ENCODE results near the gene TAF9B.
"Not testable (repeated sequence)": the region's sequence is repeated elsewhere in the genome, so short reads cannot be mapped to it uniquely, and the experiment has no call there.

TAF9B gene

DNA sequence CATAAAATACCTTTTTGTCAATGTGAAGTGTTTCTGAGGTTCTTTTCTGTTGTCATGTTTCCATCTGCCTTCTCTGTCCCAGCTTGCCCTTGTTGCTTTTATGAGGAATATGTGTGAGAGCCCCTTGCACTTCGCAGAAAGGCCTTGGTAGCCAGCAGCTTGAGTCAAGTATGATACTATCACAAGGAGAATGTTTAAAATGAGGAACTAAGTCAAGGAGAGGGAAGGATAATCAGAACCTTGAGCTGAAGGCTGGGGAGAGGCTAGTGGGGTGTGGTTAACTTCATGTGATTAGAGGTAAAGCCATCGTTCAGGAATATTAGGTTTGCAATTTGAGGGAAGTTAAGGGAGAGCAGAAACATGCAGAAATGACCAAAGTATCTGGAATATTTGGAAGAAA, 22.7 kb downstream of the TAF9B start:
- DNase-seq (ENCODE audit: low read depth in 1 of 2, low spot score in 1 of 2), result no peak

DNA sequence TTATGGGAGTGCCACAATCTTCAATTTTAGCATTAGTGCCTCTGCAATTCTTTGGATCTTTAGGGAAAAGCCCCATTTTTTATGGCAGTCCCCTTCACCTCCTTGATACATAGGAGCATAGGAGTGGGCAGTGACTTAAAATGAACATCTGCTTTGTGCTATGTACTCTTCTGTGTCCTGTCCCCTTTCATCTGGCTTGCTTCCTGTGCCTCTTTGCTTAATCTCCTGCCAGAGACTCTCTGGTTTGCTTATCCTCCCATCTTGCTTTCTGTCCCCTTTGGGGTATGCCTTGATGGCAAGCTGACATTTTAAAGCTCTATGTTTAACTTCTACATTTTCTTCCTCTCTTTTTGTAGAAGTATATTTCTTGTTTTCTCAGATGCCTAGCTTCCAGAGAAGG, 23.1 kb downstream of the TAF9B start:
- no peak for DNase-seq (ENCODE audit: low read depth in 1 of 2, low spot score in 1 of 2)

DNA sequence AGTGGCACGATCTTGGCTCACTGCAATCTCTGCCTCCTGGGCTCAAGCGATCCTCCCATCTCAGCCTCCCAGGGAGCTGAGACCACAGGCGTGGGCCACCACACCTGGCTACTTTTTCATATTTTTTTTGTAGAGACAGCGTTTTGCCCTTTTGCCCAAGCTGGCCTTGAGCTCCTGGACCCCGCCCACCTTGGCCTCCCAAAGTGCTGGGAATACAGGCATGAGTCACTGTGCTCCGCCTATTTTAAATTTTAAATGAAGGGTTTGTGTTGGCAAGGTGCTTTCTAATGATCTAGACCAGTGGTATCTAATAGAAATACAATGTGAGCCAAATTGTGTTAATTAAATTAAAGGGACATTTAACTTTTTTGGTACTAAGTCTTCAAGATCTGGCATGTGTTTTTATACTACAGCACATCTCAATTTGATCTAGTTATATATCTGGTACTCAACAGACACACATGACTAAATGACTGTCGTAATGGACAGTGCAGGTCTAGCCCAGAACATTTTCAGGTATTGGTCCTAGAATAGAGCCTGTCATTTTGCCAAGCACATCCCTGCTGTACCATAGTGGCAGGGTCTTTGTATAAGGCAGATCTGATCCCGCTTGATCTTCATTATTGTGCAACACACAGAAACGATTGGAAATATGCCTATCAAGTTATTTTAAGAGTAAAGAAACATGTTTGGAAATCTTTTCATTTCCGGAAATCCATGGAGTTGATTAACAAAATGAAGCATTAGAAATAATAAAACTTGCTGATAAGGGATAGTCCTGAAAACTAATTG, 28.1 kb downstream of the TAF9B start:
- no peak for DNase-seq (ENCODE audit: low read depth in 1 of 2, low spot score in 1 of 2)

DNA sequence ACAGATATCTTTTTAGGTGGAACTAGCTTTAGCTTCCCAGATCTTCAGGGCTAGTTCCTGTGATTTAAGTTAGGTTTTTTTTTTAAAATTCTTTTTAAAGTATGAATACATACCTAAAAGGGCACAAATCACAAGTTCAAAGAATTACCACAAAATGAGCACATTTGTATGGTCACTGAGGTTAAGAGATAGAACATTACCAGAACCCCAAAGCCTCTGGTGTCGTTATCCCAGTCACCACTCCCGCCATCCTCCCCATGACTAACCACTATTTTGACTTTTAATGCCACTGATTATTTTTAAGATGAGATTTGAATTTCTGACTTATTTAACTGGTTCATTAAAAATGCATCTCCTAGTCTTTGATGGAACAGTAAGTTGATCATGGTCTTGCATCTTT, 30.0 kb downstream of the TAF9B start:
- no peak for DNase-seq (ENCODE audit: low read depth in 1 of 2, low spot score in 1 of 2)

DNA sequence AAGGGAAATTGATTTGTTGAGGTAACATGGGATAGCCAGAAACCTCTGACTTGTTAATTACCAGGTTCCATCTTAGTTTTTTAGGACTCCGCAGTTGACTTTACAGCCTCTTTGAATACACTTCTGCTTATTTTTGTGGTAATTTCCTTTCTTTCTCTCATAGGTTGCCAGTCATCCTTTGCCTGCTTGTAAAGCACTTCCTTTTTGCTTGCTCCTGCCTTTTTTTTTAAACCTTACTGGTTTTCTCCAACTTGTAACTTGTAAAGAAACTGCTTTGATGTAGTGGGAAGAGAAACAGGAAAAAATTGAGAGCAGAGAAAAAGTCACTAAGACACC, 32.8 kb downstream of the TAF9B start:
- DNase-seq (ENCODE audit: low read depth in 1 of 2, low spot score in 1 of 2), result no peak

DNA sequence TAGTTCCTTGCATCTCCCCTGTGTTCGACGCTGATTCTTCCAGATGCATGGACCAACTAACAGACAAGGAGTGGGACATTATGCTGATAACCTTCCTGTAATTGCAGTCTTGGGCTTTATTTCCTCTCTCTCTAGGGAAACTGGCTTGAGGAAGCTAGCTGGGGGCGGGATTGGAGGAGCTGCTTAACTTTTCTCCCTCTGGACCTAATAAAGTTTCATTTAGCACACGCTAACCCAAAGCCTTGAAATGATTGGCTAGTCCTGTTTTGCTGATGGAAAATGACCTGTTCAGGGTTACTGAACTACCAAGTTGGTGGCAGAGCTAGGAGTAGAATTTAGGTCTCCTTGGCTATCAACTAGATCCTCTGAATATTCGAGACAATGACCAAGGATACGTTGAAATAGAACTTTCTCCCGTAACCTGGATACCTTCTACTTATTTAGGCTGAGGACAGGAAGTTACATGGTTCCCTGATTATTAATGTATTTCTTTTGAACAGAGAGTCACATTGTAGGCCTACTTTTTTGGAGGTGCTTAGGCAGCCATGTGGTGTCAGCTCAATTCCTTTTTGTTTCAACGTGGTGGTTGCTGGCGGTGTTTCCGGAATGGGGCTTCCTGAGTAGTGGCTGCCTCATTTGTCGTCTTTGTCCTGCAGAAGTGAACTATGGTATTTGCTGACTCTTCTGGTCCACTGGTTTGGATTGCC, 33.4 kb downstream of the TAF9B start:
- DNase-seq (ENCODE audit: low read depth in 1 of 2, low spot score in 1 of 2), result peak in 1 of 2 donors; percentile 5

DNA sequence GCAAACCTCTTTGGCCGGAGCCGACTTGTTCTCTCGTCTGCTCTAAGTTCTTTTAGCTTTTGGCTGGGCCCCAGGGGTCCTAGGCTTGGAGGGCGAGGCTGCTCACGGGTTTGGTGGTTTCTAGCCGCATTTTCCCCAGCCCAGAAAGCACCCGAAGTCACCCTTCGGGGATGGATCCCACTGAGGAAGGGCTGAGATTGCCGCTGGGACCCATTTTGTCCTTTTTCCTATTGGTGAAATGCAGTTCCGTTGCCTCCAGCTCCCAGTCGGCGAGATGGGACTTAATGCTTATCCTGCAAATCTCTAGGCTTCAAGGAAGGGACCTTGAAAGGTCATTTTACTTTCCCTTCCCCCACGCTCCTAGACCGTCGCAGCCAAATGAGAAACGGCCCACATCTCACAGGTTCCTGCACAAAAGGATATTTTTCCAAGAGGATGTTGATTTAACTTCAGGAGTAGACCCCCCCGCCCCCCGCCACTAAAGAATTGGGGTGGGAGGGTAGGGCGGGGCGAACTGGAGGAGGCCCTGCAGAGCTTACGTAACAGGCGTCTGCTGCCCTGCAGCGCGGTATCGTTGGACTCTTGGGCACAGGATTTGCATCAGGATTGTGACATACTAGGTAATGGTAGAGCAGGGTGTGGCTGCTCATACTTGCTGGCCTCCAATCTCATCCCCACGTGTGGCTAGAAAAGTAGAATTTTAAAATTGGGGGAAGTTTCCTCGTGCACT, 34.8 kb downstream of the TAF9B start:
- peak in 1 of 2 donors; percentile 5 for DNase-seq (ENCODE audit: low read depth in 1 of 2, low spot score in 1 of 2)

DNA sequence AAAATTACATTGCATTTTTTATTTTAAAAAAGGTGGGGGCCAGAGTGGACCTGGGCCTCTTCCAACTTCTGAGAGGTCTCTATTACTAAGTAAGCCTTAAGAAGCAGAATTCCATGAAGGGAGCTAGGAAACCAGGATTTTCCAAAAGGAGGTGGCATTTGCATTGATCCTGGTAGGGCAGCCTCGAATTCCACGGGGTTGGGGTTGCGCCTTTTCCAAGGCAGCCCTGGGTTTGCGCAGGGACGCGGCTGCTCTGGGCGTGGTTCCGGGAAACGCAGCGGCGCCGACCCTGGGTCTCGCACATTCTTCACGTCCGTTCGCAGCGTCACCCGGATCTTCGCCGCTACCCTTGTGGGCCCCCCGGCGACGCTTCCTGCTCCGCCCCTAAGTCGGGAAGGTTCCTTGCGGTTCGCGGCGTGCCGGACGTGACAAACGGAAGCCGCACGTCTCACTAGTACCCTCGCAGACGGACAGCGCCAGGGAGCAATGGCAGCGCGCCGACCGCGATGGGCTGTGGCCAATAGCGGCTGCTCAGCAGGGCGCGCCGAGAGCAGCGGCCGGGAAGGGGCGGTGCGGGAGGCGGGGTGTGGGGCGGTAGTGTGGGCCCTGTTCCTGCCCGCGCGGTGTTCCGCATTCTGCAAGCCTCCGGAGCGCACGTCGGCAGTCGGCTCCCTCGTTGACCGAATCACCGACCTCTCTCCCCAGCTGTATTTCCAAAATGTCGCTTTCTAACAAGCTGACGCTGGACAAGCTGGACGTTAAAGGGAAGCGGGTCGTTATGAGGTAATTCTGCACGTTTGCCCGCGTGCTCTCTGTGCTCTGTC, 35.6 kb downstream of the TAF9B start, which contains the start of gene PGK1:
TSS of gene PGK1 (plus strand) at position 626 of the 824 bp plus-strand sequence. CDS start at position 719, 93 bp downstream.
- peak; percentile 80 to 86 for DNase-seq (ENCODE audit: low read depth in 1 of 2, low spot score in 1 of 2)

DNA sequence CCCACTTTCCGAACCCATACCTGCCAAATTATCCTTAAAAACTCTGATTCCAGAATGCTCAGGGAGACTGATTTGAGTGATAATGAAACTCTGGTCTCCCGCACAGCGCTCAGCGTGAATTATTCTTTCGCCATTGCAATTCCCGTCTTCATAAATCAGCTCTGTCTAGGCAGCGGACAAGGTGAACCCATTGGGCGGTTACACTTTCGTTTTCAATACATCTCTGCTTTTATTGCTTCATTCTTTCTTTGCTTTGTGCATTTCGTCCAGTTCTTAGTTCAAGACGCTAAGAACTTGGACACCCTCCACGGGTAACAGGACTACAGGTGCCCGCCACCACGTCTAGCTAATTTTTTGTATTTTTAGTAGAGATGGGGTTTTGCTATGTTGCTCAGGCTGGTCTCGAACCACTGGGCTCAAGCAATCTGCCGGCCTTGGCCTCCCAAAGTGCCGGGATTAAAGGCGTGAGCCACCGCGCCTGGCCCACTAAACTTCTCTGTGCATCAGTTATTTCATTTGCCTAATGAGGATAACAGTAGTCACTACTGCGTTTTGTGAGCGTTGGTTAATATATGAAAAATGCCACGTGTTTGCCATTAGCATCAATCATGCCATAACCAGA, 36.3 kb downstream of the TAF9B start:
- DNase-seq (ENCODE audit: low read depth in 1 of 2, low spot score in 1 of 2), result no peak

DNA sequence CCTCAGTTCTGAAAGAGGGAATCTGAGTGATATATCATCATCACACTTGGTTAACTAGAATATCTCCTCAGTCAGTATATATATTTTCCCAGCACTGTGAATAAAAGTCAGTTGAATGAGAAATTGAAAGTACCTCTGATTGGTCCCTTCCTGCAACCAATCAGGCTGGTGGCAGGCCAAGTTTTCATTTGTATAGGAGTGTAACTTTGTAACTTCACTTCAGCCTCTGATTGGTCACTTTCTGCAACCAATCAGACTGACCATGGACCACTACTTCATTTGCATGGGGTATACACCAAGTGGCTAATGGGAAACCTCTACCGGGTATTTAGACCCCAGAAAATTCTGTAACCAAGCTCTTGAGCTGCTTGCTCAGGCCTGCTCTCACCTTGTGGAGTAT, 37.4 kb downstream of the TAF9B start:
- DNase-seq (ENCODE audit: low read depth in 1 of 2, low spot score in 1 of 2), result no peak

DNA sequence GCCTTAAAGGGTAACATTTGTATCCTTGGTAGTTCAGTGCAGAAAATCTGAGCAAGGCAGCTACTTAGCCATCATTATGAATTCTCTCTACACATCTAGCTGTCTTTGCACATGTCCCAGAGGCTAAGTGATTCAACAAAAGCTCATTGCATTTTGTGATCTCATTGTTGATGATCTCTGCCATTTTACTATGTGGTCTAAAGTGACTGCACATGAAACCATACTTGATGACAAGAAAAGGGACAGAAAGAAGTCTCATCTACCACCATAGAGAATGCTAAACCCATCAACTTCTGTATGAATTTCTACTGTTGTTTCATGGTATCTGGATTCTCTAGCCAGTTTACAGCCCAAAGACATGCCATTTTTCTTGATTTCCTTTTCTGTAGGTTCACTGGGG, 41.3 kb downstream of the TAF9B start:
- DNase-seq (ENCODE audit: low read depth in 1 of 2, low spot score in 1 of 2), result no peak

DNA sequence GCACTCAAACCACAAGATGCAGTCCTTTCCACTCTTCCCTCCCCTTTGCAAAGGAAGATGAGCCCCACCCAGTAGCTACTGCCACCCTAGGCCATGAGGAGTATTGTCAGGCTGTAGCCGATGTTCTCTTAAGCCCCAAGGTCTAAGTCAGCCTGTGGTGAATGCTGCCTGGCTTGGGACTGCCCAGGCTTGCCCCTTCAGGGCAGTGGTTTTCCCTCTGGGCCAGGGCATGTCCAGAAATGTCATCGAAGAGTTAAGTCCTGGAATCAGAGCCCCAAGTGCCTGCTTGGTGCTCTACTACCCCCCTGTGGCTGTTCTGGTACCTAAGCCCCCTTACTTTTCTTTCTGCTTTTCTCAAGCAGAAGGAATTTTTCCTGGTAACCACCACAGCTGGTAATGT, 47.2 kb downstream of the TAF9B start:
- no peak for DNase-seq (ENCODE audit: low read depth in 1 of 2, low spot score in 1 of 2)

DNA sequence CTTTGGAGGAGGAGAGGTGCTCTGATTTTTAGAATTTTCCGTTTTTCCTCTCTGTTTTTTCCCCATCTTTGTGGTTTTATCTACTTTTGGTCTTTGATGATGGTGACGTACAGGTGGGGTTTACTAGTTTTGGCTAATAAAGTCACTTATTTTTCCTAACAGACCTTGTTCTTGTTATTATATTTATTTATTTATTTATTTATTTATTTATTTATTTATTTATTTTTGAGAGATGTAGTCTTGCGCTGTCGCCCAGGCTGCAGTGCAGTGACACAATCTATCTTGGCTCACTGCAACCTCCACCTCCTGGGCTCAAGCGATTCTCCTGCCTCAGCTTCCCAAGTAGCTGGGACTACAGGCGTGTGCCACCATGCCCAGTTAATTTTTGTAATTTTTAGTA, 58.0 kb downstream of the TAF9B start:
- not testable (repeated sequence) for DNase-seq (ENCODE audit: low read depth in 1 of 2, low spot score in 1 of 2)
